H1 (cell line): ENCODE measurements around the gene SUCNR1. TPM values are rescaled to one million over a fixed set of nuclear protein-coding genes. Genes with fewer than 3 reads are reported as not detected.
"Not testable (repeated sequence)": the region's sequence is repeated elsewhere in the genome, so short reads cannot be mapped to it uniquely, and the experiment has no call there.

Experiments used
- CTCF ChIA-PET: fragments of 300-600 bp; sonication (Branson Sonifier 250); formaldehyde crosslinking; loops from one replicate; lab custom pipeline; 2021; ENCODE audit not compliant: partially characterized antibody; lab: Charles Lee
- POLR2A ChIA-PET: fragments of 300-600 bp; sonication (Branson Sonifier 250); formaldehyde crosslinking; loops from one replicate; lab custom pipeline; 2021; ENCODE audit warnings: inconsistent platforms; ENCODE audit not compliant: partially characterized antibody; lab: Charles Lee
- DNase-seq, 2 experiments: peaks; one replicate each; pipeline versions ENCODE4 v3.0.0 to v3.0.0-alpha.2; 2010 to 2022; ENCODE audit warnings: low spot score in 2 of 2, low read depth in 1 of 2, mixed read lengths in 1 of 2
- FAIRE-seq: peaks from 2 replicates; lab custom pipeline; 2011; peaks lifted over from hg19 to GRCh38; lab: Jason Lieb, UNC
- H2AFZ ChIP-seq: 2 replicates; pipeline ENCODE4 v1.8.1; 2012; ENCODE audit warnings: low read length, inconsistent platforms
- H2AK5ac ChIP-seq: 2 replicates; pipeline ENCODE4 v1.6.1; 2013; ENCODE audit warnings: low read depth, low read length
- H2BK120ac ChIP-seq: replicated peaks from 2 replicates; pipeline ENCODE3; 2013; ENCODE audit warnings: low read depth, low read length, inconsistent platforms
- H2BK12ac ChIP-seq: 2 replicates; pipeline ENCODE4 v1.6.1; 2013; ENCODE audit warnings: low read depth, low read length
- H2BK15ac ChIP-seq: 2 replicates; pipeline ENCODE4 v1.6.1; 2013; ENCODE audit warnings: low read length
- H2BK20ac ChIP-seq: 2 replicates; pipeline ENCODE4 v1.6.1; 2013; ENCODE audit warnings: low read length
- H2BK5ac ChIP-seq: 2 replicates; pipeline ENCODE4 v1.6.1; 2013; ENCODE audit warnings: low read depth, low read length
- H3K14ac ChIP-seq: 2 replicates; pipeline ENCODE4 v1.6.1; 2013; ENCODE audit warnings: inconsistent platforms; ENCODE audit not compliant: insufficient read length
- H3K18ac ChIP-seq: 2 replicates; pipeline ENCODE4 v1.6.1; 2013; ENCODE audit warnings: low read length; ENCODE audit errors: extremely low read depth
- H3K23ac ChIP-seq: 2 replicates; pipeline ENCODE4 v1.6.1; 2013; ENCODE audit warnings: inconsistent platforms; ENCODE audit not compliant: insufficient read length
- H3K23me2 ChIP-seq: 2 replicates; pipeline ENCODE4 v1.6.1; 2013; ENCODE audit warnings: low read depth, low read length
- H3K27ac ChIP-seq: 2 replicates; pipeline ENCODE4 v1.6.1; 2011; ENCODE audit warnings: low read depth, low read length, inconsistent platforms
- H3K27me3 ChIP-seq, 4 experiments: replicated peaks in 1 of 4; 1 replicate in 1 of 4; 2 replicates in 3 of 4; pipeline versions ENCODE4 v1.6.1 to v1.8.1; 2011 to 2013; ENCODE audit warnings: low read length in 3 of 4, mild to moderate bottlenecking in 3 of 4, inconsistent platforms in 2 of 4, mixed read lengths in 2 of 4, moderate library complexity in 1 of 4; ENCODE audit not compliant: control insufficient read depth in 3 of 4, insufficient read depth in 3 of 4; ENCODE audit errors: extremely low read depth in 1 of 4
- H3K36me3 ChIP-seq, 4 experiments: 2 replicates each; pipeline versions ENCODE4 v1.6.1 to v1.8.1; 2011 to 2013; ENCODE audit warnings: mild to moderate bottlenecking in 4 of 4, low read length in 3 of 4, moderate library complexity in 2 of 4, control low read depth in 1 of 4, inconsistent platforms in 1 of 4; ENCODE audit not compliant: insufficient read depth in 4 of 4, control insufficient read depth in 2 of 4
- H3K4ac ChIP-seq: replicated peaks from 2 replicates; pipeline ENCODE3; 2013; ENCODE audit warnings: low read length, low read depth, mixed read lengths, inconsistent platforms; ENCODE audit not compliant: insufficient read length
- H3K4me1 ChIP-seq, 4 experiments: replicated peaks in 1 of 4; 1 replicate in 1 of 4; 2 replicates in 3 of 4; pipeline versions ENCODE4 v1.6.1 to v1.8.1; 2011 to 2013; ENCODE audit warnings: low read length in 3 of 4, inconsistent platforms in 2 of 4, mixed read lengths in 1 of 4; ENCODE audit not compliant: insufficient read depth in 4 of 4, control insufficient read depth in 3 of 4
- H3K4me2 ChIP-seq, 2 experiments: 2 replicates each; pipeline versions ENCODE4 v1.6.1 to v1.8.1; 2011 to 2013; ENCODE audit warnings: low read depth in 2 of 2, low read length in 2 of 2, control low read depth in 1 of 2, inconsistent platforms in 1 of 2, mild to moderate bottlenecking in 1 of 2; ENCODE audit not compliant: insufficient read depth in 1 of 2
- H3K4me3 ChIP-seq, 4 experiments: fragments of 200-600, 300-600 bp in 1 of 4; sonication (generic), shearing (Covaris generic), sonication (Bioruptor Twin) in 1 of 4; 2 replicates each; pipeline versions ENCODE4 v1.5.1 to v1.8.1; 2011 to 2016; ENCODE audit warnings: low read length in 4 of 4, low read depth in 3 of 4, control low read depth in 2 of 4, inconsistent platforms in 2 of 4, mild to moderate bottlenecking in 2 of 4, mixed read lengths in 1 of 4, moderate library complexity in 1 of 4; ENCODE audit not compliant: insufficient read depth in 2 of 4; ENCODE audit errors: extremely low read depth in 1 of 4
- H3K56ac ChIP-seq: replicated peaks from 2 replicates; pipeline ENCODE3; 2013; ENCODE audit warnings: low read depth, mild to moderate bottlenecking, mixed read lengths, low read length, inconsistent platforms; ENCODE audit not compliant: insufficient read length
- H3K79me1 ChIP-seq: 2 replicates; pipeline ENCODE4 v1.6.1; 2013; ENCODE audit warnings: low read depth, low read length, control low read depth
- H3K79me2 ChIP-seq, 2 experiments: 2 replicates each; pipeline versions ENCODE4 v1.6.1 to v1.8.1; 2012 to 2013; ENCODE audit warnings: low read length in 2 of 2, mild to moderate bottlenecking in 2 of 2, inconsistent platforms in 1 of 2; ENCODE audit not compliant: insufficient read depth in 2 of 2, control insufficient read depth in 1 of 2
- H3K9ac ChIP-seq, 4 experiments: replicated peaks in 1 of 4; 1 replicate in 1 of 4; 2 replicates in 3 of 4; pipeline versions ENCODE4 v1.6.1 to v1.8.1; 2011 to 2013; ENCODE audit warnings: low read depth in 3 of 4, low read length in 3 of 4, control low read depth in 2 of 4, mild to moderate bottlenecking in 2 of 4, moderate library complexity in 2 of 4, inconsistent platforms in 1 of 4; ENCODE audit errors: extremely low read depth in 1 of 4
- H3K9me3 ChIP-seq, 2 experiments: 2 replicates each; pipeline versions ENCODE4 v1.6.1 to v1.8.1; 2012 to 2013; ENCODE audit warnings: mild to moderate bottlenecking in 2 of 2, moderate library complexity in 2 of 2, control low read depth in 1 of 2, inconsistent platforms in 1 of 2, low read depth in 1 of 2, low read length in 1 of 2, mixed read lengths in 1 of 2; ENCODE audit not compliant: insufficient read depth in 2 of 2
- H4K20me1 ChIP-seq, 2 experiments: replicated peaks in 1 of 2; 2 replicates each; pipeline versions ENCODE3 to v1.8.1; 2011 to 2013; ENCODE audit warnings: inconsistent platforms in 2 of 2, low read length in 2 of 2, mild to moderate bottlenecking in 1 of 2; ENCODE audit not compliant: insufficient read depth in 2 of 2, control insufficient read depth in 1 of 2
- H4K5ac ChIP-seq: 2 replicates; pipeline ENCODE4 v1.6.1; 2013; ENCODE audit warnings: low read length, low read depth, mixed read lengths, inconsistent platforms; ENCODE audit not compliant: insufficient read length
- H4K8ac ChIP-seq: 2 replicates; pipeline ENCODE4 v1.8.0; 2013; ENCODE audit warnings: mild to moderate bottlenecking, moderate library complexity, low read length, inconsistent platforms; ENCODE audit not compliant: insufficient read depth; ENCODE audit errors: extremely low read depth
- H4K91ac ChIP-seq: replicated peaks from 2 replicates; pipeline ENCODE3; 2013; ENCODE audit warnings: low read length, mixed read lengths, inconsistent platforms; ENCODE audit not compliant: insufficient read length
- WGBS, 2 experiments: shearing (Covaris generic) in 1 of 2; methylation state at CpG; one replicate each; pipeline versions ENCODE4 v1.1.6 to v1.1.7; 2013 to 2015; ENCODE audit warnings: low lambda C conversion rate in 2 of 2, mixed read lengths in 2 of 2, inconsistent platforms in 1 of 2, low coverage in 1 of 2, missing lambda C conversion rate in 1 of 2; ENCODE audit not compliant: insufficient replicate concordance in 2 of 2, insufficient coverage in 1 of 2, insufficient read length in 1 of 2; ENCODE audit errors: extremely low coverage in 1 of 2, missing lambda C conversion rate in 1 of 2; 5-methylcytosine and 5-hydroxymethylcytosine counted together
- polyA plus RNA-seq, 7 experiments: library from polyadenylated mRNA; depleted of rRNA in 3 of 7; stranded (reverse) in 5 of 7; unstranded in 2 of 7; fragments of >200 nt in 5 of 7; fragments of 200-250 nt in 2 of 7; gene quantifications; 1 replicate in 5 of 7; 2 replicates in 1 of 7; 4 replicates in 1 of 7; pipeline versions ENCODE4 v1.2.1 to v1.2.3, GENCODE V29; 2011 to 2013; ENCODE audit warnings: missing spikeins in 2 of 7, mixed read lengths in 2 of 7
- total RNA-seq: library from RNA; stranded (reverse); fragmentation: NEBNext Ultra II Directional; extraction: Animal tissue kit (Norgen Biotek cat#: 25700); gene quantifications from 2 replicates; pipeline ENCODE4 v1.2.1, GENCODE V29; 2021

SUCNR1 gene
- total and polyA plus RNA-seq, 2 of the 8 experiments (the other 6 are each of a cell fraction or from before 2014, with no cell fraction given): not detected

GRCh38 chr3:151898121-151898520 lies 24.7 kb downstream of the SUCNR1 start:
- H4K8ac ChIP-seq, H3K14ac ChIP-seq, H3K9ac ChIP-seq, H3K4ac ChIP-seq, H3K4me1 ChIP-seq, H4K20me1 ChIP-seq, H2BK120ac ChIP-seq, H3K56ac ChIP-seq, H3K4me2 ChIP-seq, H3K23me2 ChIP-seq, H2BK5ac ChIP-seq, FAIRE-seq, H2BK15ac ChIP-seq, H4K5ac ChIP-seq, H3K27ac ChIP-seq, H4K91ac ChIP-seq, H3K18ac ChIP-seq, H3K27me3 ChIP-seq, H3K23ac ChIP-seq, H2AK5ac ChIP-seq, H3K9me3 ChIP-seq, H3K36me3 ChIP-seq, H2BK20ac ChIP-seq, POLR2A ChIA-PET, H3K4me3 ChIP-seq, DNase-seq, H2BK12ac ChIP-seq, H2AFZ ChIP-seq, H3K79me1 ChIP-seq, CTCF ChIA-PET, H3K79me2 ChIP-seq: not testable (repeated sequence)
- no CpG with 5 or more reads among the region's 1 CpG for WGBS, 2 experiments

GRCh38 chr3:151898564-151899261 lies 25.3 kb downstream of the SUCNR1 start:
- H3K9ac ChIP-seq, CTCF ChIA-PET, H2BK12ac ChIP-seq, H4K20me1 ChIP-seq, POLR2A ChIA-PET, H2AK5ac ChIP-seq, H3K4me2 ChIP-seq, H3K4me3 ChIP-seq, H3K79me2 ChIP-seq, H3K4ac ChIP-seq, H3K23ac ChIP-seq, H3K36me3 ChIP-seq, H3K18ac ChIP-seq, H2BK5ac ChIP-seq, H3K27ac ChIP-seq, H2BK120ac ChIP-seq, H3K14ac ChIP-seq, H4K5ac ChIP-seq, H3K23me2 ChIP-seq, H2BK20ac ChIP-seq, H4K8ac ChIP-seq, H3K4me1 ChIP-seq, H4K91ac ChIP-seq, H2AFZ ChIP-seq, H3K9me3 ChIP-seq, DNase-seq, H3K56ac ChIP-seq, H3K27me3 ChIP-seq, H2BK15ac ChIP-seq, FAIRE-seq, H3K79me1 ChIP-seq: not testable (repeated sequence)
- 93% methylated on average over 3 of the region's 3 CpGs; no CpG with 5 or more reads in 1 of the 2 experiments for WGBS, 2 experiments
